Kidney (tissue), 14 donors: ENCODE measurements around the gene ZNF451. TPM values are rescaled to one million over a fixed set of nuclear protein-coding genes. Genes with fewer than 3 reads are reported as not detected.

ENCODE experiments used
- DNase-seq, 5 donors: peaks; one replicate each; pipeline ENCODE4 v3.0.0-alpha.2; 2013 to 2020
- FAIRE-seq: peaks from 2 replicates; lab custom pipeline; 2012; peaks lifted over from hg19 to GRCh38; lab: Jason Lieb, UNC
- H3K27ac ChIP-seq, 2 donors: one replicate each; pipeline ENCODE4 v1.7.0; 2013; ENCODE audit warnings: low read depth in 2 of 2, low read length in 2 of 2, inconsistent platforms in 1 of 2
- H3K27me3 ChIP-seq: one replicate; pipeline ENCODE4 v1.7.1; 2013; ENCODE audit warnings: low read length, inconsistent platforms; ENCODE audit not compliant: control insufficient read depth, insufficient read depth
- H3K36me3 ChIP-seq, 3 donors: one replicate each; pipeline versions ENCODE4 v1.7.0 to v1.7.1; 2013; ENCODE audit warnings: low read length in 3 of 3, control low read depth in 1 of 3, inconsistent platforms in 1 of 3; ENCODE audit not compliant: insufficient read depth in 3 of 3, control insufficient read depth in 2 of 3
- H3K4me1 ChIP-seq, 3 donors: one replicate each; pipeline versions ENCODE4 v1.7.0 to v1.7.1; 2013; ENCODE audit warnings: low read length in 3 of 3, inconsistent platforms in 1 of 3, low read depth in 1 of 3; ENCODE audit not compliant: control insufficient read depth in 2 of 3, insufficient read depth in 2 of 3
- H3K4me3 ChIP-seq, 3 donors: one replicate each; pipeline versions ENCODE4 v1.7.0 to v1.8.1; 2013; ENCODE audit warnings: low read length in 3 of 3, control low read depth in 1 of 3, inconsistent platforms in 1 of 3
- H3K9ac ChIP-seq, 3 donors: one replicate each; pipeline versions ENCODE4 v1.7.0 to v1.7.1; 2013; ENCODE audit warnings: low read length in 3 of 3, control low read depth in 1 of 3, inconsistent platforms in 1 of 3
- H3K9me3 ChIP-seq, 3 donors: one replicate each; pipeline versions ENCODE4 v1.7.0 to v1.7.1; 2013; ENCODE audit warnings: low read length in 3 of 3, control low read depth in 1 of 3, inconsistent platforms in 1 of 3; ENCODE audit not compliant: control insufficient read depth in 2 of 3, insufficient read depth in 1 of 3
- intact Hi-C: fragments of 100-400 bp; cut with DNase I; formaldehyde crosslinking; loops from one replicate; pipeline ENCODE4 v1.11.1; 2022
- polyA plus RNA-seq: library from polyadenylated mRNA; stranded (reverse); fragments of 350-450 nt; fragmentation: Illumina TruSeq; extraction: RNeasy Lipid Tissue Mini Kit (QIAGEN cat#74804); gene quantifications from one replicate; pipeline ENCODE4 v1.2.3, GENCODE V29; 2014; ENCODE audit warnings: low read depth, low replicate concordance; ENCODE audit not compliant: insufficient read depth
- total RNA-seq: library from RNA; stranded (reverse); fragmentation: NEBNext Ultra II Directional; extraction: Animal tissue kit (Norgen Biotek cat#: 25700); gene quantifications from one replicate; pipeline ENCODE4 v1.2.1, GENCODE V29; 2021
- TF ChIP-seq, protein P1 (sequence below): IDR thresholded peaks from 3 replicates; pipeline ENCODE4 v1.5.1; 2012; ENCODE audit warnings: mild to moderate bottlenecking, moderate library complexity, borderline replicate concordance; ENCODE audit not compliant: insufficient read depth; ENCODE audit errors: extremely low read depth
- donor health status: control.
- donor health status: control.
- donor health status: control.
- donor health status: control.
- donor health status: control.
- donor health status: DM: yes; HTN: yes; CAD: no.
- donor health status: Normal renal cell carcinoma (clear cell type).

The ZNF451 gene
- total and polyA plus RNA-seq, 2 donors from 2014 or later: 7.8 to 55.0 TPM

DNA sequence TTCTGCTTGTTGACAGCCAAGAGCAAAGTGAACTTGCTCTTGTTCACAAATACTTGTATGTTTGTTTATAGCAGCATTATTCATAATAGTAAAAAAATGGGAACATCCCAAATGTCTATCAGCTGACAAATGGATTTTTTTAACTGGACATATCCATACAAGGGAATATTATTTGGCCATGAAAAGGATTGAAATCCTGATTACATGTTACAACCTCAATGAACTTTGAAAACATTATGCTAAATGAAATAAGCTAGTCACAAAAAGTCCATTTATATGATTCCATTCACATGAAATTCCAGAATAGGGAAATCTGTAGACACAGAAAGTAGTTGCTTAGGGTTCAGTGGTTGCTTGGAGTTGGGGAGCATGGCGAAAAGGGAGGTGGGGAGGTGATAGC lies 53.7 kb downstream of the ZNF451 start:
- Histone ChIP-seq H3K9me3 (no peaks in the 10 kb centered on the region), H3K36me3 (peaks cover 0 to 26% (median 13%) of the 10 kb centered on the region in 3 donors), H3K9ac (no peak overlapping the region), H3K4me1 (no peaks in the 10 kb centered on the region), H3K27ac (no peak overlapping the region), H3K4me3 (no peak overlapping the region), H3K27me3 (no peaks in the 10 kb centered on the region)
- DNase-seq (no peak), FAIRE-seq (no peak)
- TF ChIP-seq, protein P1, sequence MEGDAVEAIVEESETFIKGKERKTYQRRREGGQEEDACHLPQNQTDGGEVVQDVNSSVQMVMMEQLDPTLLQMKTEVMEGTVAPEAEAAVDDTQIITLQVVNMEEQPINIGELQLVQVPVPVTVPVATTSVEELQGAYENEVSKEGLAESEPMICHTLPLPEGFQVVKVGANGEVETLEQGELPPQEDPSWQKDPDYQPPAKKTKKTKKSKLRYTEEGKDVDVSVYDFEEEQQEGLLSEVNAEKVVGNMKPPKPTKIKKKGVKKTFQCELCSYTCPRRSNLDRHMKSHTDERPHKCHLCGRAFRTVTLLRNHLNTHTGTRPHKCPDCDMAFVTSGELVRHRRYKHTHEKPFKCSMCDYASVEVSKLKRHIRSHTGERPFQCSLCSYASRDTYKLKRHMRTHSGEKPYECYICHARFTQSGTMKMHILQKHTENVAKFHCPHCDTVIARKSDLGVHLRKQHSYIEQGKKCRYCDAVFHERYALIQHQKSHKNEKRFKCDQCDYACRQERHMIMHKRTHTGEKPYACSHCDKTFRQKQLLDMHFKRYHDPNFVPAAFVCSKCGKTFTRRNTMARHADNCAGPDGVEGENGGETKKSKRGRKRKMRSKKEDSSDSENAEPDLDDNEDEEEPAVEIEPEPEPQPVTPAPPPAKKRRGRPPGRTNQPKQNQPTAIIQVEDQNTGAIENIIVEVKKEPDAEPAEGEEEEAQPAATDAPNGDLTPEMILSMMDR: no peak
- intact Hi-C loops: no loop called here

DNA sequence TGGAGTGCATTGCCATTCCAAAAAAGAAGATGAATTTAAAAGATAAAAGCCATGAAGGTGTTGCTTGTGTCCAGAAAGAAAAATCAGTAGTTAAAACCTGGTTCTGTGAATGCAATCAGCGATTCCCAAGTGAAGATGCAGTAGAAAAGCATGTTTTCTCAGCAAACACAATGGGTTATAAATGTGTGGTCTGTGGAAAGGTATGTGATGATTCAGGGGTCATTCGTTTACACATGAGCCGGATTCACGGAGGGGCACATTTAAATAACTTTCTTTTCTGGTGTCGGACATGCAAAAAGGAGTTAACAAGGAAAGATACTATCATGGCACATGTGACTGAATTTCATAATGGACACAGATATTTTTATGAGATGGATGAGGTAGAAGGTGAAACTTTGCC lies 57.4 kb downstream of the ZNF451 start:
- no peak overlapping the region for H3K27ac ChIP-seq
- H3K9me3 ChIP-seq: no peaks in the 10 kb centered on the region
- intact Hi-C loops: no loop called here
- H3K4me1 ChIP-seq: no peaks in the 10 kb centered on the region
- no peak overlapping the region for H3K9ac ChIP-seq
- H3K27me3 ChIP-seq: no peaks in the 10 kb centered on the region
- TF ChIP-seq, protein P1: no peak
- DNase-seq: no peak
- H3K4me3 ChIP-seq: no peak overlapping the region
- H3K36me3 ChIP-seq: peaks cover 0 to 21% (median 11%) of the 10 kb centered on the region in 3 donors
- FAIRE-seq: no peak

DNA sequence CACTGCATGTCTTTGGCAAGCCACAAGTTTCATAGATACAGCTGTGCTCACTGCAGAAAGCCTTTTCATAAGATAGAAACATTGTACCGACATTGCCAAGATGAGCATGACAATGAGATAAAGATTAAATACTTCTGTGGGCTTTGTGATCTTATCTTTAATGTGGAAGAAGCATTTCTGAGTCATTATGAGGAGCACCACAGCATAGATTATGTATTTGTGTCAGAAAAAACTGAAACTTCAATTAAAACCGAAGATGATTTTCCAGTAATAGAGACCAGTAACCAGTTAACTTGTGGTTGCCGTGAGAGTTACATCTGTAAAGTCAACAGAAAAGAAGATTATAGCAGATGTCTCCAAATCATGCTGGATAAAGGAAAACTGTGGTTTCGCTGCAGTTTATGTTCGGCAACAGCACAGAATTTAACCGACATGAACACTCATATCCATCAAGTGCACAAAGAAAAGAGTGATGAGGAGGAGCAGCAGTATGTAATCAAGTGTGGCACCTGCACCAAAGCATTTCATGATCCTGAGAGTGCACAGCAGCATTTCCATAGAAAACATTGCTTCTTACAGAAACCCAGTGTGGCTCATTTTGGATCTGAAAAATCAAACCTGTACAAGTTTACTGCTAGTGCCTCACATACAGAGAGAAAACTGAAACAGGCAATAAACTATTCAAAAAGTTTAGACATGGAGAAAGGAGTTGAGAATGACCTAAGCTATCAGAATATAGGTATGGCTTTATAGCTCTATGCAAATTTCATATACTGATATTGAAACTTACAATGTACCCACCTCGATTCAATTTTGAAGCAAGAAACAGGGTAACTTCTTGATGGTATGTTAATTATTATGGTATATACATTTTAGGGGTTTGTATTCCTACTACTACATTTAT lies 58.2 kb downstream of the ZNF451 start:
- Histone ChIP-seq H3K4me1 (no peaks in the 10 kb centered on the region), H3K27ac (no peak overlapping the region), H3K9ac (no peak overlapping the region), H3K4me3 (no peak overlapping the region), H3K36me3 (peaks cover 0 to 22% (median 16%) of the 10 kb centered on the region in 3 donors), H3K9me3 (no peaks in the 10 kb centered on the region), H3K27me3 (no peaks in the 10 kb centered on the region)
- FAIRE-seq: no peak
- DNase-seq: no peak
- intact Hi-C loops: no loop called here
- TF ChIP-seq, protein P1: no peak
